ENCODE data around the gene ARHGAP24. TPM values are rescaled to one million over a fixed set of nuclear protein-coding genes. Genes with fewer than 3 reads are reported as not detected.

ARHGAP24 gene
- total and polyA plus RNA-seq, 2 of the 13 experiments (the other 11 are each of a cell fraction or from before 2014, with no cell fraction given) = 0.07 to 0.55 TPM

DNA sequence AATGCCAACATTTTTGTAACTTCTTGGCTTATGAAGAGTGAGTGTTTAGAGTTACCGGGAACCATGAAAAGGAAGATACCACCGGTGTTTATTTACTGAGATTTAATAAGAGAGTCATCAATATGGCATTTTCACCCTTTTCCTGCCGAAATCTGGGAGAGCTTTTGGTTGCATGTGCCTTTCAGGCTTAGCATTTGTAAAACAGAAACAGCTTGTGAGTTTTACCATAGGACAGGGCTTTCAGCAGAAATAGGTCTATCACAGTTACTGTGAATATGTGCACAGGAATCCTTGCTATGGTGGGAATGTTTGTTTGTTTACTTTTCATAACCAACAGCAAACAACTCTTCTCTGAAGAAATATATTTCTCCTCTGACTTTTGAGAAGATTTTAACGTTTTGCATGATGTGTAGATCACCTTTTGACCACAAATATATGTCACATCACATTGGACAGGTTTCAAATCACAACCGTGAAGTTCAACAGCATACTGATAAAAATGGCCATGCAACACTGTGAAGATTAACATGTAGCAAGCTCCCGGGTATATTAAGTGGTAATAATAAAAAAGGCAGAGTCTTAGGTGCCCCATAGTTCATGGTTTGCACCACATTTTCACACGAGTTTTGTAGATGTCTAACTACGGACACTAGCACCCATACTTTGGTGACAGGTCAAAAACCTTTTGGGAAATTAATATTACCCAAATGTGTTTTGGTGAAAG is 21.3 kb downstream of the ARHGAP24 start (continued):
- TF ChIP-seq ARHGAP35 (CRISPR knock-in tag; IDR thresholded peaks at IDR 0.05; ENCODE audit: borderline replicate concordance) (no peak), ZNF317 (CRISPR knock-in tag; IDR thresholded peaks at IDR 0.05) (no peak), XRCC5 (optimal IDR thresholded peaks at IDR 0.05; ENCODE audit: low read length) (no peak), ATAD3A (CRISPR knock-in tag; IDR thresholded peaks at IDR 0.05) (no peak), DNMT1 (CRISPR knock-in tag; IDR thresholded peaks at IDR 0.05) (no peak)
- TF ChIP-seq, protein P1, sequence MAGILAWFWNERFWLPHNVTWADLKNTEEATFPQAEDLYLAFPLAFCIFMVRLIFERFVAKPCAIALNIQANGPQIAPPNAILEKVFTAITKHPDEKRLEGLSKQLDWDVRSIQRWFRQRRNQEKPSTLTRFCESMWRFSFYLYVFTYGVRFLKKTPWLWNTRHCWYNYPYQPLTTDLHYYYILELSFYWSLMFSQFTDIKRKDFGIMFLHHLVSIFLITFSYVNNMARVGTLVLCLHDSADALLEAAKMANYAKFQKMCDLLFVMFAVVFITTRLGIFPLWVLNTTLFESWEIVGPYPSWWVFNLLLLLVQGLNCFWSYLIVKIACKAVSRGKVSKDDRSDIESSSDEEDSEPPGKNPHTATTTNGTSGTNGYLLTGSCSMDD (CRISPR knock-in tag; IDR thresholded peaks at IDR 0.05) = no peak
- TF ChIP-seq, protein P2, sequence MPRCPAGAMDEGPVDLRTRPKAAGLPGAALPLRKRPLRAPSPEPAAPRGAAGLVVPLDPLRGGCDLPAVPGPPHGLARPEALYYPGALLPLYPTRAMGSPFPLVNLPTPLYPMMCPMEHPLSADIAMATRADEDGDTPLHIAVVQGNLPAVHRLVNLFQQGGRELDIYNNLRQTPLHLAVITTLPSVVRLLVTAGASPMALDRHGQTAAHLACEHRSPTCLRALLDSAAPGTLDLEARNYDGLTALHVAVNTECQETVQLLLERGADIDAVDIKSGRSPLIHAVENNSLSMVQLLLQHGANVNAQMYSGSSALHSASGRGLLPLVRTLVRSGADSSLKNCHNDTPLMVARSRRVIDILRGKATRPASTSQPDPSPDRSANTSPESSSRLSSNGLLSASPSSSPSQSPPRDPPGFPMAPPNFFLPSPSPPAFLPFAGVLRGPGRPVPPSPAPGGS (CRISPR knock-in tag; IDR thresholded peaks at IDR 0.05) = no peak

DNA sequence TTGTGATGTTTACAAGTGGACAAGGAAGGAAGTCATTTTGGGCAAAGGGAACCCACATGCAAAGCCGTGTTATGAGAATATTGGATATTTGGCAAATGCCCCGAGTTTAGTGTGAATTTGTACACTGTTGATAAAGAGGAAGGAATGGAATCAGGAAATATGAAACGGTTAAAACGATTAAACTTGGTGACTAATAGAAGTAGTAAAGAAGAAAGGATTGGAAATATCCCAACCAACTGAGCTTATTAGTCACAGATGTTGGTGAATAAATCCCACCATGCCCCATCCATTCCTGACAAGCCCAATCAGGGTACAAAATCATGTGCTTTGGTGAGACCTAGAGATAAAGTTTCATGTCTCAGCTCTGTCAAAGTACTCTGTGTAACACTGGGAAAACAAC is 22.0 kb downstream of the ARHGAP24 start:
- Histone ChIP-seq H3K4me2 (ENCODE audit: low read depth, low read length) (no peak overlapping the region), H3K9me3 (ENCODE audit: low read length) (no peaks in the 10 kb centered on the region), H2AFZ (ENCODE audit: low read length) (no peak overlapping the region), H3K79me2 (ENCODE audit: insufficient read depth, low read length) (no peaks in the 10 kb centered on the region), H3K27ac (ENCODE audit: extremely low read length, insufficient read depth, low read length) (no peak overlapping the region), H3K4me1 (ENCODE audit: insufficient read depth, low read length) (no peaks in the 10 kb centered on the region), H3K9ac (ENCODE audit: insufficient read depth, low read depth, low read length) (no peak overlapping the region), H3K27me3 (ENCODE audit: control insufficient read depth in 1 of 2, insufficient read depth in 2 of 2, low read length in 2 of 2) (no peaks in the 10 kb centered on the region), H4K20me1 (ENCODE audit: insufficient read depth, low read length) (no peaks in the 10 kb centered on the region), H3K4me3 (replicated peaks in 1 of 3; ENCODE audit: insufficient read depth in 1 of 3, low read depth in 2 of 3, low read length in 3 of 3) (no peak overlapping the region), H3K36me3 (replicated peaks in 1 of 2; ENCODE audit: control insufficient read depth in 1 of 2, insufficient read depth in 2 of 2, low read length in 2 of 2) (no peaks in the 10 kb centered on the region)
- DNase-seq (ENCODE audit: low spot score) = no peak
- in situ Hi-C loops (cut with HindIII; ENCODE audit: extremely low pct_ligation_motif_present, low pct_unique_long_range_greater_than_20kb) (no loop called here), intact Hi-C loops (cut with micrococcal nuclease; ENCODE audit: unreplicated experiment) (no loop called here)
- ATAC-seq = no peak
- FAIRE-seq = no peak
- WGBS (ENCODE audit: low lambda C conversion rate) = 45% methylated on average over 4 of the region's 4 CpGs
- no TSS peak for BruUV-seq (replicated peaks)
- POLR2A ChIA-PET = no interaction called here
- CTCF ChIA-PET (ENCODE audit: low intra/inter-chr PET ratio, low total read pairs) = no interaction called here
- TF ChIP-seq MZF1 (CRISPR knock-in tag; IDR thresholded peaks at IDR 0.05; ENCODE audit: borderline replicate concordance) (no peak), ZNF160 (CRISPR knock-in tag; IDR thresholded peaks at IDR 0.05) (no peak)

All from HepG2 (cell line).